Measurements from ENCODE around the gene CABCOCO1.

The CABCOCO1 gene

GRCh38 chr10:61763778-61764177 is 101.0 kb downstream of the CABCOCO1 start:
- no peak for TF ChIP-seq CTCF (IDR thresholded peaks at IDR 0.05; ENCODE audit: extremely low read depth, insufficient read depth, missing control alignments)
- in situ Hi-C loops (cut with MboI; ENCODE audit: low pct_unique_long_range_greater_than_20kb, low sequenced_read_pairs, unreplicated experiment), result no loop called here
- no peak for DNase-seq (ENCODE audit: low spot score)

GRCh38 chr10:61764486-61764885 is 101.8 kb downstream of the CABCOCO1 start:
- in situ Hi-C loops (cut with MboI; ENCODE audit: low pct_unique_long_range_greater_than_20kb, low sequenced_read_pairs, unreplicated experiment), result no loop called here
- TF ChIP-seq CTCF (IDR thresholded peaks at IDR 0.05; ENCODE audit: extremely low read depth, insufficient read depth, missing control alignments), result no peak
- no peak for DNase-seq (ENCODE audit: low spot score)

GRCh38 chr10:61765176-61766087 is 102.7 kb downstream of the CABCOCO1 start:
- TF ChIP-seq CTCF (IDR thresholded peaks at IDR 0.05; ENCODE audit: extremely low read depth, insufficient read depth, missing control alignments), result no peak
- in situ Hi-C loops (cut with MboI; ENCODE audit: low pct_unique_long_range_greater_than_20kb, low sequenced_read_pairs, unreplicated experiment), result no loop called here
- no peak for DNase-seq (ENCODE audit: low spot score)

GRCh38 chr10:61766927-61767326 is 104.2 kb downstream of the CABCOCO1 start:
- no peak for DNase-seq (ENCODE audit: low spot score)
- in situ Hi-C loops (cut with MboI; ENCODE audit: low pct_unique_long_range_greater_than_20kb, low sequenced_read_pairs, unreplicated experiment), result no loop called here
- TF ChIP-seq CTCF (IDR thresholded peaks at IDR 0.05; ENCODE audit: extremely low read depth, insufficient read depth, missing control alignments), result no peak

- no peak for DNase-seq (ENCODE audit: low spot score)
- TF ChIP-seq CTCF (IDR thresholded peaks at IDR 0.05; ENCODE audit: extremely low read depth, insufficient read depth, missing control alignments), result no peak
- in situ Hi-C loops (cut with MboI; ENCODE audit: low pct_unique_long_range_greater_than_20kb, low sequenced_read_pairs, unreplicated experiment), result no loop called here
Observed at GRCh38 chr10:61774031-61774430, 111.3 kb downstream of the CABCOCO1 start.

GRCh38 chr10:61775111-61775510 is 112.4 kb downstream of the CABCOCO1 start:
- TF ChIP-seq CTCF (IDR thresholded peaks at IDR 0.05; ENCODE audit: extremely low read depth, insufficient read depth, missing control alignments), result no peak
- DNase-seq (ENCODE audit: low spot score), result no peak
- in situ Hi-C loops (cut with MboI; ENCODE audit: low pct_unique_long_range_greater_than_20kb, low sequenced_read_pairs, unreplicated experiment), result no loop called here

Measured in GM13977 (cell line).